K562 treated with DMSO at 1 percent for 24 hours (cell line): ENCODE measurements around the gene MRGPRX1. TPM values are rescaled to one million over a fixed set of nuclear protein-coding genes. Genes with fewer than 3 reads are reported as not detected.

Experiments
- total RNA-seq: library from RNA; unstranded; fragments of 300-600 nt; gene quantifications from 2 replicates; pipeline ENCODE4 v1.2.3, GENCODE V29; 2022; ENCODE audit warnings: low read depth; ENCODE audit not compliant: insufficient read depth

Gene MRGPRX1
- total RNA-seq, result not detected in 2 replicates

GRCh38 chr11:18939314-18939713 lies at the start of gene MRGPRX1:
TSS of gene MRGPRX1 (minus strand) at chr11:18939414. CDS start at chr11:18934784, 4,630 bp downstream.

Other genes starting within 250 kb of the MRGPRX1 start
- gene TMEM86A, start 240.6 kb downstream of the MRGPRX1 start, total RNA-seq, result 3.6 and 3.9 TPM in 2 replicates
- not detected in 2 replicates for gene IGSF22, start 213.2 kb downstream of the MRGPRX1 start, total RNA-seq
- gene PTPN5, start 147.6 kb downstream of the MRGPRX1 start, total RNA-seq, result not detected in 2 replicates
- not detected in 2 replicates for gene MRGPRX2, start 121.3 kb upstream of the MRGPRX1 start, total RNA-seq
- gene ZDHHC13, start 177.8 kb upstream of the MRGPRX1 start, total RNA-seq, result 9.4 and 9.6 TPM in 2 replicates